ENCODE results near the gene FAM131B. TPM values are rescaled to one million over a fixed set of nuclear protein-coding genes. Genes with fewer than 3 reads are reported as not detected.
"Not testable (repeated sequence)": the region's sequence is repeated elsewhere in the genome, so short reads cannot be mapped to it uniquely, and the experiment has no call there.

FAM131B gene
- total and polyA plus RNA-seq, 2 of the 13 experiments (the other 11 are each of a cell fraction or from before 2014, with no cell fraction given): 0.07 TPM; not detected in 1

DNA sequence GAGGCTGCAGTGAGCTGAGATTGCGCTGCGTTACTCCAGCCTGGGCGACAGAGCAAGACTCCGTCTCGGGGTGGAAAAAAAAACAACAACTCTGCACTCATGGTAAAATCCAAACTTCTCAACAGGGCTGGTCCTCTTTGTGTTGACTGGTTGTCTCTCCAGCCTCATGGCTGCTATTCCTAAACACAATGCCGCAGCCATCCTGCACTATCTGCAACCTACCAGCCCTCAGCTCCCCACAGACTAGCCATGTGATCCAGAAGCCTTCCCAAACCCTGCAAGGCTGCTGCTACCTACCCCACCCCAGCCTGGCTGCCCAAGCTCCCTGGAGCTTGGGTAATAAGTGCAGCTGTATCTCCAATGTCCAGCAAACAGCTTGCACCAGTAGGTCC lies 30.4 kb upstream of the FAM131B start (continued):
- TF ChIP-seq YEATS4 (CRISPR knock-in tag; IDR thresholded peaks at IDR 0.05; ENCODE audit: borderline replicate concordance): no peak

DNA sequence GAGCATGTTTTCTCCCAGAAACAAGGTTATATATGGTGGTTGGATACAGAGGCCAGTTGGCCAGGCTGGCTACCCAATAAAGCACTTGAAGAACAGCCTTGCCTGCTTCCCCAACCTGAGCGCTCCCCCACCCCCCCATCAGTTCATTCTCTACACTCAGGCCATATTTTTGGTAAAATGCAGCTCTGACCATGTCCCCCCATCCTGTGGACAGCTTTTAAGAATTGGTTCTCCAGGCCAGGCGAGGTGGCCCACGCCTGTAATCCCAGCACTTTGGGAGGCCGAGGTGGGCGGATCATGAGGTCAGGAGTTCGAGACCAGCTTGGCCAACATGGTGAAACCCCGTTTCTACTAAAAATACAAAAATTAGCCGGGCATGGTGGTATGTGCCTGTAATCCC lies 29.9 kb upstream of the FAM131B start:
- DNase-seq (ENCODE audit: low spot score); H2AFZ ChIP-seq (ENCODE audit: low read length); H3K9me3 ChIP-seq (ENCODE audit: low read length); H3K9ac ChIP-seq (ENCODE audit: insufficient read depth, low read depth, low read length); H3K27me3 ChIP-seq (ENCODE audit: control insufficient read depth in 1 of 2, insufficient read depth in 2 of 2, low read length in 2 of 2); BruUV-seq (replicated peaks); H3K4me2 ChIP-seq (ENCODE audit: low read depth, low read length); ATAC-seq; H3K79me2 ChIP-seq (ENCODE audit: insufficient read depth, low read length); H4K20me1 ChIP-seq (ENCODE audit: insufficient read depth, low read length); CTCF ChIA-PET (ENCODE audit: low intra/inter-chr PET ratio, low total read pairs); FAIRE-seq; H3K4me3 ChIP-seq (replicated peaks in 1 of 3; ENCODE audit: insufficient read depth in 1 of 3, low read depth in 2 of 3, low read length in 3 of 3); intact Hi-C loops (cut with micrococcal nuclease; ENCODE audit: unreplicated experiment): not testable (repeated sequence)
- in situ Hi-C loops (cut with HindIII; ENCODE audit: extremely low pct_ligation_motif_present, low pct_unique_long_range_greater_than_20kb): loop anchor here (25.0 kb wide), 1 partner anchor 520 kb away; the partner anchor contains the start of gene TCAF1
- H3K4me1 ChIP-seq (ENCODE audit: insufficient read depth, low read length): peaks cover 66% of the 10 kb centered on the region
- 95% methylated on average over 8 of the region's 8 CpGs for WGBS (ENCODE audit: low lambda C conversion rate)
- peak overlapping the region; percentile 82 for H3K27ac ChIP-seq (ENCODE audit: extremely low read length, insufficient read depth, low read length)
- POLR2A ChIA-PET: interaction anchor here (1.3 to 3.3 kb wide), 5 partner anchors 8 to 129 kb away, joined by 5 to 15 read pairs (median 8); partner anchors contain the start of gene GSTK1
- H3K36me3 ChIP-seq (replicated peaks in 1 of 2; ENCODE audit: control insufficient read depth in 1 of 2, insufficient read depth in 2 of 2, low read length in 2 of 2): peaks cover 11 to 22% of the 10 kb centered on the region in 2 experiments

DNA sequence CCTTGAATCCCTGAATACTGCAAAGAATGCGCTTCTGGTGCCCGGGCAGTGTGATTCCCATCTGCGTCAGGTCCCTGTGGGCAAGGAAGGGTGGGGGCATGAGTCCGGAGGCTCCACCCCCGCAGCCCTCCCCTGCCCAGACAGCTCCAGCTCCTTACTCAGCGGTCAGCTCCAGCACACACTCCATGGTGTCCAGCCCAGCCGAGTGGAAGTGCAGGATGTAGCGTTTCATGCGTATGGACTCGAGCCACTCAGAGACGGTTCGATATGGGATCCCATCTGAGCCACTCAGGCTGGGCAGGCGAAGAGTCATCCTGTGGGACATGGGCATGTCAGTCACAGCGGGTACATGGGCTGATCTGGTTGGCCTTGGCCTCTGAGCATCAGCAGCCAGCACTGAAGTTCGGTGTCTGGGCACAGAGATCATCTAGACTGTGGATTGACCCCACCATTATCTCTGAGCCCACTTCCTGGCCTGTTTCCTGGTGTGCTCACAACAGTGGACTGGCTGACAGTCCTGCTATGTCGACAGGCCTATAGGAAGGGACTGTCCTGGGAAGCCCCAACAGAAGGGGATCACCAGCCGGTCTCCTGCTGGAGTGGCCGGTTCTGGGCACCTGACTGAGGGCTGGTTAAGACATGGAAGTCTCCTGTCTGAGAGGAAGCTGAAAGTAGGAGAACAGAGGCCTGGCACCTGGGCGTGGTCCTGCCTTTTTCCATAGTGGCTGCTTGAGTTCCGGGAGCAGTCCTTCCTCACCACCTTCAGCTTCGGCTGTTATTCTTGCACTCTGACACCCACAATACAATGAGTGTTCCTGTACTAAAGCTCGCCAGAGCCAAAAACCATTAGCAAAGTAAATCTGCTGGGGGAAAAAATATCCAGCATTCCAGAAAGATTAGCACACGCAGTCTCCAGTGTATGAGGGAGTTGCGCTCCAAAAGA lies 29.2 kb upstream of the FAM131B start:
- H3K27me3 ChIP-seq (ENCODE audit: control insufficient read depth in 1 of 2, insufficient read depth in 2 of 2, low read length in 2 of 2): no peaks in the 10 kb centered on the region
- H3K9me3 ChIP-seq (ENCODE audit: low read length): no peaks in the 10 kb centered on the region
- in situ Hi-C loops (cut with HindIII; ENCODE audit: extremely low pct_ligation_motif_present, low pct_unique_long_range_greater_than_20kb): loop anchor here (25.0 kb wide), 1 partner anchor 521 kb away; the partner anchor contains the start of gene TCAF1
- no peak for DNase-seq (ENCODE audit: low spot score)
- H3K9ac ChIP-seq (ENCODE audit: insufficient read depth, low read depth, low read length): no peak overlapping the region
- H3K4me1 ChIP-seq (ENCODE audit: insufficient read depth, low read length): peaks cover 69% of the 10 kb centered on the region
- CTCF ChIA-PET (ENCODE audit: low intra/inter-chr PET ratio, low total read pairs): no interaction called here
- WGBS (ENCODE audit: low lambda C conversion rate): 80% methylated on average over 16 of the region's 24 CpGs
- H2AFZ ChIP-seq (ENCODE audit: low read length): no peak overlapping the region
- no TSS peak for BruUV-seq (replicated peaks)
- H4K20me1 ChIP-seq (ENCODE audit: insufficient read depth, low read length): peaks cover 4% of the 10 kb centered on the region; the same call in 1 of the 2 replicates
- no peaks in the 10 kb centered on the region for H3K79me2 ChIP-seq (ENCODE audit: insufficient read depth, low read length)
- H3K4me3 ChIP-seq (replicated peaks in 1 of 3; ENCODE audit: insufficient read depth in 1 of 3, low read depth in 2 of 3, low read length in 3 of 3): no peak overlapping the region
- H3K36me3 ChIP-seq (replicated peaks in 1 of 2; ENCODE audit: control insufficient read depth in 1 of 2, insufficient read depth in 2 of 2, low read length in 2 of 2): peaks cover 11 to 22% of the 10 kb centered on the region in 2 experiments
- H3K4me2 ChIP-seq (ENCODE audit: low read depth, low read length): no peak overlapping the region
- FAIRE-seq: no peak
- ATAC-seq: peak; percentile 1; the same call in 1 of the 3 replicates
- intact Hi-C loops (cut with micrococcal nuclease; ENCODE audit: unreplicated experiment): no loop called here
- POLR2A ChIA-PET: interaction anchor here (1.1 to 3.3 kb wide), 2 partner anchors 11 to 12 kb away, joined by 3 to 15 read pairs; no protein-coding TSS in a partner anchor
- peak overlapping the region; percentile 82 for H3K27ac ChIP-seq (ENCODE audit: extremely low read length, insufficient read depth, low read length)
- TF ChIP-seq ZNF589 (CRISPR knock-in tag; conservative IDR thresholded peaks at IDR 0.05) (no peak), DNMT3B (CRISPR knock-in tag; conservative IDR thresholded peaks at IDR 0.05) (no peak), ZFP82 (CRISPR knock-in tag; IDR thresholded peaks at IDR 0.05; ENCODE audit: borderline replicate concordance) (no peak), NR2F6 (IDR thresholded peaks at IDR 0.05) (no peak), NR2F6 (CRISPR knock-in tag; IDR thresholded peaks at IDR 0.05) (peak; percentile 43), DNMT1 (CRISPR knock-in tag; IDR thresholded peaks at IDR 0.05) (0 out of 2 replicates have a peak, but pooled peaks have one; percentile 26), WIZ (CRISPR knock-in tag; IDR thresholded peaks at IDR 0.05) (0 out of 2 replicates have a peak, but pooled peaks have one; percentile 51), ZFY (CRISPR knock-in tag; IDR thresholded peaks at IDR 0.05) (peak; percentile 37; the same call in 1 of the 2 replicates), POGZ (CRISPR knock-in tag; IDR thresholded peaks at IDR 0.05) (peak; percentile 54)
- TF ChIP-seq, protein P1, sequence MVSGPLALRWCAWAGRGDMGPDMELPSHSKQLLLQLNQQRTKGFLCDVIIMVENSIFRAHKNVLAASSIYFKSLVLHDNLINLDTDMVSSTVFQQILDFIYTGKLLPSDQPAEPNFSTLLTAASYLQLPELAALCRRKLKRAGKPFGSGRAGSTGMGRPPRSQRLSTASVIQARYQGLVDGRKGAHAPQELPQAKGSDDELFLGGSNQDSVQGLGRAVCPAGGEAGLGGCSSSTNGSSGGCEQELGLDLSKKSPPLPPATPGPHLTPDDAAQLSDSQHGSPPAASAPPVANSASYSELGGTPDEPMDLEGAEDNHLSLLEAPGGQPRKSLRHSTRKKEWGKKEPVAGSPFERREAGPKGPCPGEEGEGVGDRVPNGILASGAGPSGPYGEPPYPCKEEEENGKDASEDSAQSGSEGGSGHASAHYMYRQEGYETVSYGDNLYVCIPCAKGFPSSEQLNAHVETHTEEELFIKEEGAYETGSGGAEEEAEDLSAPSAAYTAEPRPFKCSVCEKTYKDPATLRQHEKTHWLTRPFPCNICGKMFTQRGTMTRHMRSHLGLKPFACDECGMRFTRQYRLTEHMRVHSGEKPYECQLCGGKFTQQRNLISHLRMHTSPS (CRISPR knock-in tag; IDR thresholded peaks at IDR 0.05; ENCODE audit: low read depth): peak; percentile 90

Data from HepG2 (cell line).